H9 (cell line): ENCODE data around the gene MBD5. TPM values are rescaled to one million over a fixed set of nuclear protein-coding genes. Genes with fewer than 3 reads are reported as not detected.

ENCODE experiments used
- DNase-seq: peaks from one replicate; pipeline ENCODE4 v3.0.0-alpha.2; 2017
- H2AFZ ChIP-seq: one replicate; pipeline ENCODE4 v1.6.1; 2013; ENCODE audit warnings: mild to moderate bottlenecking, low read length, control low read depth, moderate library complexity
- H2AK5ac ChIP-seq: 2 replicates; pipeline ENCODE4 v1.6.1; 2013; ENCODE audit warnings: low read length, control low read depth, mixed read lengths; ENCODE audit not compliant: insufficient read length
- H2BK120ac ChIP-seq: one replicate; pipeline ENCODE4 v1.6.1; 2013; ENCODE audit warnings: low read depth, mild to moderate bottlenecking, low read length, control low read depth, inconsistent platforms; ENCODE audit not compliant: poor library complexity, severe bottlenecking
- H2BK12ac ChIP-seq: 2 replicates; pipeline ENCODE4 v1.6.1; 2013; ENCODE audit warnings: low read length, control low read depth, mixed read lengths, low read depth; ENCODE audit not compliant: insufficient read length
- H2BK15ac ChIP-seq: 2 replicates; pipeline ENCODE4 v1.6.1; 2013; ENCODE audit warnings: low read depth, low read length, control low read depth
- H2BK20ac ChIP-seq: one replicate; pipeline ENCODE4 v1.6.1; 2013; ENCODE audit warnings: low read depth, mild to moderate bottlenecking, low read length, control low read depth, inconsistent platforms; ENCODE audit not compliant: poor library complexity, severe bottlenecking
- H2BK5ac ChIP-seq: 2 replicates; pipeline ENCODE4 v1.6.1; 2013; ENCODE audit warnings: low read length, control low read depth, mixed read lengths; ENCODE audit not compliant: insufficient read length
- H3K14ac ChIP-seq: 2 replicates; pipeline ENCODE4 v1.6.1; 2013; ENCODE audit warnings: low read length, control low read depth; ENCODE audit not compliant: insufficient read depth
- H3K18ac ChIP-seq: 2 replicates; pipeline ENCODE4 v1.6.1; 2013; ENCODE audit warnings: low read depth, mild to moderate bottlenecking, mixed read lengths, low read length, control low read depth; ENCODE audit not compliant: insufficient read length
- H3K23ac ChIP-seq: 2 replicates; pipeline ENCODE4 v1.6.1; 2013; ENCODE audit warnings: low read length, control low read depth, mixed read lengths, low read depth; ENCODE audit not compliant: insufficient read length
- H3K23me2 ChIP-seq: 2 replicates; pipeline ENCODE4 v1.6.1; 2013; ENCODE audit warnings: low read depth, mild to moderate bottlenecking, mixed read lengths, low read length, control low read depth; ENCODE audit not compliant: insufficient read length, poor library complexity, severe bottlenecking
- H3K27ac ChIP-seq: 2 replicates; pipeline ENCODE4 v1.5.1; 2013; ENCODE audit warnings: low read length, control low read depth, mixed read lengths, low read depth; ENCODE audit not compliant: insufficient read length
- H3K27me3 ChIP-seq: 2 replicates; pipeline ENCODE4 v1.6.1; 2013; ENCODE audit warnings: low read length, control low read depth, inconsistent platforms; ENCODE audit not compliant: insufficient read depth
- H3K4ac ChIP-seq: 2 replicates; pipeline ENCODE4 v1.6.1; 2013; ENCODE audit warnings: low read depth, mild to moderate bottlenecking, control low read depth, inconsistent platforms, low read length, moderate library complexity
- H3K4me1 ChIP-seq: 2 replicates; pipeline ENCODE4 v1.6.1; 2013; ENCODE audit warnings: low read length, control low read depth, inconsistent platforms; ENCODE audit not compliant: insufficient read depth
- H3K4me2 ChIP-seq: 2 replicates; pipeline ENCODE4 v1.6.1; 2013; ENCODE audit warnings: low read length, control low read depth, mixed read lengths; ENCODE audit not compliant: insufficient read length, insufficient read depth
- H3K56ac ChIP-seq: 2 replicates; pipeline ENCODE4 v1.6.1; 2013; ENCODE audit warnings: low read depth, mild to moderate bottlenecking, mixed read lengths, low read length, control low read depth; ENCODE audit not compliant: insufficient read length
- H3K79me1 ChIP-seq: 2 replicates; pipeline ENCODE4 v1.6.1; 2013; ENCODE audit warnings: low read depth, mild to moderate bottlenecking, moderate library complexity, low read length, control low read depth, inconsistent platforms; ENCODE audit not compliant: insufficient read depth, poor library complexity, severe bottlenecking
- H3K79me2 ChIP-seq: 2 replicates; pipeline ENCODE4 v1.6.1; 2013; ENCODE audit warnings: low read length, control low read depth, inconsistent platforms; ENCODE audit not compliant: insufficient read depth
- H3K9ac ChIP-seq: 2 replicates; pipeline ENCODE4 v1.6.1; 2013; ENCODE audit warnings: low read length, control low read depth, mixed read lengths; ENCODE audit not compliant: insufficient read length; ENCODE audit errors: extremely low read depth
- H3K9me3 ChIP-seq: one replicate; pipeline ENCODE4 v1.6.1; 2013; ENCODE audit warnings: low read depth, low read length, inconsistent platforms; ENCODE audit not compliant: control insufficient read depth
- H3T11ph ChIP-seq: one replicate; pipeline ENCODE4 v1.6.1; 2013; ENCODE audit warnings: mild to moderate bottlenecking, low read length, control low read depth, inconsistent platforms
- H4K20me1 ChIP-seq: one replicate; pipeline ENCODE4 v1.6.1; 2013; ENCODE audit not compliant: control insufficient read depth, insufficient read length, insufficient read depth
- H4K5ac ChIP-seq: 2 replicates; pipeline ENCODE4 v1.6.1; 2013; ENCODE audit warnings: low read depth, mild to moderate bottlenecking, mixed read lengths, low read length, control low read depth; ENCODE audit not compliant: insufficient read length
- H4K8ac ChIP-seq: replicated peaks from 2 replicates; pipeline ENCODE4 v1.6.1; 2013; ENCODE audit warnings: low read length, control low read depth, mixed read lengths, low read depth; ENCODE audit not compliant: insufficient read length
- H4K91ac ChIP-seq: 2 replicates; pipeline ENCODE4 v1.6.1; 2013; ENCODE audit warnings: low read depth, mild to moderate bottlenecking, moderate library complexity, mixed read lengths, low read length, control low read depth; ENCODE audit not compliant: insufficient read length
- H3K27ac Mint-ChIP-seq, 3 experiments: 2 replicates in 2 of 3; 3 replicates in 1 of 3; pipeline ENCODE4 v1.8.0; 2020 to 2021; ENCODE audit warnings: mixed read lengths in 3 of 3, mild to moderate bottlenecking in 1 of 3, moderate library complexity in 1 of 3
- H3K27me3 Mint-ChIP-seq: 2 replicates; pipeline ENCODE4 v1.8.0; 2021; ENCODE audit warnings: low read depth, mild to moderate bottlenecking, moderate library complexity, mixed read lengths
- H3K36me3 Mint-ChIP-seq, 3 experiments: 2 replicates in 2 of 3; 3 replicates in 1 of 3; pipeline ENCODE4 v1.8.0; 2020 to 2021; ENCODE audit warnings: low read depth in 3 of 3, mixed read lengths in 3 of 3; ENCODE audit not compliant: insufficient read depth in 1 of 3
- H3K4me1 Mint-ChIP-seq, 2 experiments: 2 replicates each; pipeline ENCODE4 v1.8.0; 2020; ENCODE audit warnings: mixed read lengths in 2 of 2
- H3K4me3 Mint-ChIP-seq, 2 experiments: 2 replicates in 1 of 2; 3 replicates in 1 of 2; pipeline ENCODE4 v1.8.0; 2020 to 2021; ENCODE audit warnings: mild to moderate bottlenecking in 2 of 2, mixed read lengths in 2 of 2, moderate library complexity in 1 of 2
- H3K9me3 Mint-ChIP-seq, 2 experiments: 2 replicates in 1 of 2; 3 replicates in 1 of 2; pipeline ENCODE4 v1.8.0; 2020; ENCODE audit warnings: mild to moderate bottlenecking in 2 of 2, mixed read lengths in 2 of 2, moderate library complexity in 1 of 2
- WGBS: extraction: QIAGEN DNeasy Blood & Tissue Kit; methylation state at CpG from one replicate; pipeline ENCODE4 v1.1.7; 2013; ENCODE audit warnings: missing lambda C conversion rate, low lambda C conversion rate, mixed read lengths; ENCODE audit not compliant: insufficient read length; ENCODE audit errors: extremely low coverage; 5-methylcytosine and 5-hydroxymethylcytosine counted together
- total RNA-seq: library from RNA; stranded (reverse); gene quantifications from 2 replicates; pipeline ENCODE4 v1.2.1, GENCODE V29; 2021
- TF ChIP-seq, protein P1 (sequence below): fragments of 200-600 bp; sonication (generic); conservative IDR thresholded peaks from 3 replicates; pipeline ENCODE4 v1.8.0; 2021; ENCODE audit warnings: antibody characterized with exemption, mild to moderate bottlenecking

Gene MBD5
- total RNA-seq, 1 experiment from 2014 or later, result 23.1 TPM

GRCh38 chr2:148071351-148071750, 50.5 kb downstream of the MBD5 start:
- no peaks in the 10 kb centered on the region for H3K9me3 ChIP-seq
- Mint-ChIP-seq H3K36me3 (no peaks in the 10 kb centered on the region), H3K27me3 (no peaks in the 10 kb centered on the region), H3K4me3 (no peak overlapping the region), H3K9me3 (no peaks in the 10 kb centered on the region), H3K27ac (no peak overlapping the region), H3K4me1 (no peaks in the 10 kb centered on the region)
- H4K91ac ChIP-seq, result no peak overlapping the region
- H2BK5ac ChIP-seq, result no peak overlapping the region
- no peak overlapping the region for H3K23ac ChIP-seq
- H3K56ac ChIP-seq, result no peak overlapping the region
- DNase-seq, result no peak
- no peaks in the 10 kb centered on the region for H3K23me2 ChIP-seq
- no peaks in the 10 kb centered on the region for H4K20me1 ChIP-seq
- H3K27ac ChIP-seq, result no peak overlapping the region
- no peak overlapping the region for H2BK12ac ChIP-seq
- H2AK5ac ChIP-seq, result no peak overlapping the region
- H2AFZ ChIP-seq, result no peak overlapping the region
- TF ChIP-seq, protein P1, sequence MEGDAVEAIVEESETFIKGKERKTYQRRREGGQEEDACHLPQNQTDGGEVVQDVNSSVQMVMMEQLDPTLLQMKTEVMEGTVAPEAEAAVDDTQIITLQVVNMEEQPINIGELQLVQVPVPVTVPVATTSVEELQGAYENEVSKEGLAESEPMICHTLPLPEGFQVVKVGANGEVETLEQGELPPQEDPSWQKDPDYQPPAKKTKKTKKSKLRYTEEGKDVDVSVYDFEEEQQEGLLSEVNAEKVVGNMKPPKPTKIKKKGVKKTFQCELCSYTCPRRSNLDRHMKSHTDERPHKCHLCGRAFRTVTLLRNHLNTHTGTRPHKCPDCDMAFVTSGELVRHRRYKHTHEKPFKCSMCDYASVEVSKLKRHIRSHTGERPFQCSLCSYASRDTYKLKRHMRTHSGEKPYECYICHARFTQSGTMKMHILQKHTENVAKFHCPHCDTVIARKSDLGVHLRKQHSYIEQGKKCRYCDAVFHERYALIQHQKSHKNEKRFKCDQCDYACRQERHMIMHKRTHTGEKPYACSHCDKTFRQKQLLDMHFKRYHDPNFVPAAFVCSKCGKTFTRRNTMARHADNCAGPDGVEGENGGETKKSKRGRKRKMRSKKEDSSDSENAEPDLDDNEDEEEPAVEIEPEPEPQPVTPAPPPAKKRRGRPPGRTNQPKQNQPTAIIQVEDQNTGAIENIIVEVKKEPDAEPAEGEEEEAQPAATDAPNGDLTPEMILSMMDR, result no peak
- no peaks in the 10 kb centered on the region for H3K4me1 ChIP-seq
- no peak overlapping the region for H4K8ac ChIP-seq
- H2BK20ac ChIP-seq, result no peak overlapping the region
- no peak overlapping the region for H2BK120ac ChIP-seq
- H4K5ac ChIP-seq, result no peak overlapping the region
- H3K14ac ChIP-seq, result no peak overlapping the region
- H3K4me2 ChIP-seq, result no peak overlapping the region
- H3K18ac ChIP-seq, result no peak overlapping the region
- H2BK15ac ChIP-seq, result no peak overlapping the region
- H3K79me2 ChIP-seq, result no peaks in the 10 kb centered on the region
- H3K27me3 ChIP-seq, result no peaks in the 10 kb centered on the region
- no peak overlapping the region for H3K9ac ChIP-seq
- H3K4ac ChIP-seq, result no peak overlapping the region
- H3T11ph ChIP-seq, result no peak overlapping the region
- no CpG with 5 or more reads among the region's 4 CpGs for WGBS
- H3K79me1 ChIP-seq, result no peaks in the 10 kb centered on the region
